Mesothelial cell of epicardium (in vitro differentiated cells): ENCODE measurements around the gene TMEM134. TPM values are rescaled to one million over a fixed set of nuclear protein-coding genes. Genes with fewer than 3 reads are reported as not detected.

Experiments
- DNase-seq, 2 experiments: peaks; one replicate each; pipeline ENCODE4 v3.0.0; 2021; ENCODE audit warnings: low spot score in 2 of 2; ENCODE audit not compliant: unreplicated experiment in 2 of 2
- H3K27ac Mint-ChIP-seq: 2 replicates; pipeline ENCODE4 v1.8.0; 2021; ENCODE audit warnings: mixed read lengths
- H3K27me3 Mint-ChIP-seq: 2 replicates; pipeline ENCODE4 v1.8.0; 2021; ENCODE audit warnings: low read depth, mixed read lengths
- H3K36me3 Mint-ChIP-seq: 2 replicates; pipeline ENCODE4 v1.8.0; 2021; ENCODE audit warnings: mixed read lengths
- H3K4me1 Mint-ChIP-seq: 2 replicates; pipeline ENCODE4 v1.8.0; 2021; ENCODE audit warnings: mixed read lengths
- H3K4me3 Mint-ChIP-seq: 2 replicates; pipeline ENCODE4 v1.8.0; 2021; ENCODE audit warnings: mild to moderate bottlenecking, moderate library complexity, mixed read lengths
- H3K9me3 Mint-ChIP-seq: 2 replicates; pipeline ENCODE4 v1.8.0; 2021; ENCODE audit warnings: mixed read lengths
- CTCF ChIP-seq: fragments of 200-600 bp; sonication (generic); IDR thresholded peaks from one replicate; pipeline ENCODE4 v1.5.0; 2021; ENCODE audit warnings: antibody characterized with exemption; ENCODE audit not compliant: unreplicated experiment
- total RNA-seq: library from RNA; stranded (reverse); gene quantifications from 3 replicates; pipeline ENCODE4 v1.2.1, GENCODE V29; 2021

The TMEM134 gene
- total RNA-seq, 1 donor from 2014 or later: 69.3 TPM

- Mint-ChIP-seq H3K4me1 (peaks cover 3% of the 10 kb centered on the region), H3K27ac (no peak overlapping the region), H3K27me3 (no peaks in the 10 kb centered on the region), H3K36me3 (no peaks in the 10 kb centered on the region), H3K9me3 (no peaks in the 10 kb centered on the region), H3K4me3 (no peak overlapping the region)
- no peak for DNase-seq
- no peak for TF ChIP-seq CTCF
Measured at GRCh38 chr11:67457453-67457852, 11.6 kb downstream of the TMEM134 start.

- TF ChIP-seq CTCF: no peak
- no peak for DNase-seq
- no peaks in the 10 kb centered on the region for H3K36me3 Mint-ChIP-seq
- H3K27ac Mint-ChIP-seq: no peak overlapping the region
- no peak overlapping the region for H3K4me3 Mint-ChIP-seq
- no peaks in the 10 kb centered on the region for H3K27me3 Mint-ChIP-seq
- peaks cover 3% of the 10 kb centered on the region for H3K4me1 Mint-ChIP-seq
- no peaks in the 10 kb centered on the region for H3K9me3 Mint-ChIP-seq
Measured at GRCh38 chr11:67456068-67456705, 12.9 kb downstream of the TMEM134 start.

GRCh38 chr11:67455054-67455453 is 14.0 kb downstream of the TMEM134 start, which contains the start of gene CABP4:
CABP4 (plus strand) TSS chr11:67455354; CDS start chr11:67455424, 70 bp downstream.
- Mint-ChIP-seq H3K4me3 (no peak within 1 kb of the TSS), H3K4me1 (peaks cover 3% of the 10 kb centered on the region), H3K36me3 (no peaks in the 10 kb centered on the region), H3K27me3 (no peaks in the 10 kb centered on the region), H3K27ac (no peak within 1 kb of the TSS), H3K9me3 (no peaks in the 10 kb centered on the region)
- DNase-seq: no peak
- TF ChIP-seq CTCF: no peak

GRCh38 chr11:67453816-67454732 is 15.0 kb downstream of the TMEM134 start:
- Mint-ChIP-seq H3K4me1 (no peaks in the 10 kb centered on the region), H3K4me3 (no peak overlapping the region), H3K36me3 (no peaks in the 10 kb centered on the region), H3K27ac (no peak overlapping the region), H3K27me3 (no peaks in the 10 kb centered on the region), H3K9me3 (no peaks in the 10 kb centered on the region)
- no peak for DNase-seq
- no peak for TF ChIP-seq CTCF

- Mint-ChIP-seq H3K4me3 (no peak within 1 kb of the TSS), H3K4me1 (no peaks in the 10 kb centered on the region), H3K36me3 (no peaks in the 10 kb centered on the region), H3K27ac (no peak within 1 kb of the TSS), H3K27me3 (no peaks in the 10 kb centered on the region), H3K9me3 (no peaks in the 10 kb centered on the region)
- TF ChIP-seq CTCF: no peak
- no peak for DNase-seq
Measured at GRCh38 chr11:67452141-67452952, 16.7 kb downstream of the TMEM134 start, which contains the start of gene GPR152. GPR152 (minus strand) TSS chr11:67452729; CDS start chr11:67452724, 5 bp downstream.
